AG09309 (cell line): ENCODE data around the gene SPON1.
"Not testable (repeated sequence)": the region's sequence is repeated elsewhere in the genome, so short reads cannot be mapped to it uniquely, and the experiment has no call there.

Source experiments
- DNase-seq: peaks from one replicate; pipeline ENCODE4 v3.0.0-alpha.2; 2010; ENCODE audit warnings: low read depth
- H3K4me3 ChIP-seq: 2 replicates; pipeline ENCODE4 v1.5.1; 2011; ENCODE audit warnings: mild to moderate bottlenecking, low read depth, low read length, moderate library complexity; ENCODE audit not compliant: control insufficient read depth
- CTCF ChIP-seq: IDR thresholded peaks from 2 replicates; pipeline ENCODE4 v1.5.1; 2011; ENCODE audit warnings: mild to moderate bottlenecking, low read depth, low read length, inconsistent platforms; ENCODE audit not compliant: insufficient read depth, control insufficient read depth; ENCODE audit errors: missing control alignments

The SPON1 gene

GRCh38 chr11:14073849-14074476, 111.4 kb downstream of the SPON1 start:
- no peak for TF ChIP-seq CTCF
- peak; percentile 13 for DNase-seq
- no peak overlapping the region for H3K4me3 ChIP-seq

- H3K4me3 ChIP-seq: no peak overlapping the region
- TF ChIP-seq CTCF: no peak
- DNase-seq: peak; percentile 10
These were observed 112.9 kb downstream of the SPON1 start for GRCh38 chr11:14075118-14076078.

- no peak overlapping the region for H3K4me3 ChIP-seq
- no peak for TF ChIP-seq CTCF
- no peak for DNase-seq
These were observed 116.5 kb downstream of the SPON1 start for GRCh38 chr11:14079011-14079410.

- no peak for TF ChIP-seq CTCF
- DNase-seq: no peak
- H3K4me3 ChIP-seq: no peak overlapping the region
These were observed 117.3 kb downstream of the SPON1 start for GRCh38 chr11:14079797-14080196.

GRCh38 chr11:14081581-14082231, 119.2 kb downstream of the SPON1 start:
- DNase-seq: no peak
- TF ChIP-seq CTCF: no peak
- H3K4me3 ChIP-seq: no peak overlapping the region

- H3K4me3 ChIP-seq: no peak overlapping the region
- no peak for TF ChIP-seq CTCF
- DNase-seq: no peak
These were observed 119.8 kb downstream of the SPON1 start for GRCh38 chr11:14082338-14082737.

- not testable (repeated sequence) for DNase-seq, H3K4me3 ChIP-seq
These were observed 126.3 kb downstream of the SPON1 start for GRCh38 chr11:14088861-14089260.
